ENCODE results near the gene CNTNAP5. TPM values are rescaled to one million over a fixed set of nuclear protein-coding genes. Genes with fewer than 3 reads are reported as not detected.

CNTNAP5 gene
- total RNA-seq, 1 donor from 2014 or later = 5.0 TPM

DNA sequence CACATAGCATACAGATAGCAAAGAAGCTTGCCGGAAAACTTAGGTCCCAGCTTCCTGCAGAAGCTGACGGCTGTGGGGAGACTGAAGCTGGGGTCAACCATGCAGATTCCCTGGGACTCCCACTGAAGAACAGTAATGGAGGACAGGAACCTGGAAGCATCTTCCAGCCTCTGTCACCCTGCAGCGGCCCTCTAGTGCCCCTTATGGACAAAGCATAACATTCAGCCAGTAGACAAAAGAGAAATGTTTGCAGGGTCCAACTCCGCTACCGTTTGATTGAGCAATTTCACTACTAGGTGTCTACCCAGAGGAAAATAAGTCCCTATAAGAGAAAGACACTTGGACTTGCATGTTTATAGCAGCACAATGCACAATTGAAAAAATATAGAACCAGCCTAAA, 460.6 kb downstream of the CNTNAP5 start:
- Mint-ChIP-seq H3K36me3 (no peaks in the 10 kb centered on the region), H3K9me3 (no peaks in the 10 kb centered on the region), H3K27me3 (no peaks in the 10 kb centered on the region), H3K27ac (no peak overlapping the region), H3K4me1 (ENCODE audit: unreplicated experiment) (peaks cover 9% of the 10 kb centered on the region), H3K4me3 (no peak overlapping the region)
- no peak for TF ChIP-seq CTCF (conservative IDR thresholded peaks at IDR 0.05)
- DNase-seq (ENCODE audit: extremely low spot score, unreplicated experiment) = no peak

GRCh38 chr2:124489686-124490085, 464.6 kb downstream of the CNTNAP5 start:
- no peaks in the 10 kb centered on the region for H3K4me1 Mint-ChIP-seq (ENCODE audit: unreplicated experiment)
- H3K27me3 Mint-ChIP-seq = no peaks in the 10 kb centered on the region
- H3K27ac Mint-ChIP-seq = no peak overlapping the region
- H3K9me3 Mint-ChIP-seq = no peaks in the 10 kb centered on the region
- H3K4me3 Mint-ChIP-seq = no peak overlapping the region
- no peak for TF ChIP-seq CTCF (conservative IDR thresholded peaks at IDR 0.05)
- H3K36me3 Mint-ChIP-seq = no peaks in the 10 kb centered on the region
- DNase-seq (ENCODE audit: extremely low spot score, unreplicated experiment) = no peak

DNA sequence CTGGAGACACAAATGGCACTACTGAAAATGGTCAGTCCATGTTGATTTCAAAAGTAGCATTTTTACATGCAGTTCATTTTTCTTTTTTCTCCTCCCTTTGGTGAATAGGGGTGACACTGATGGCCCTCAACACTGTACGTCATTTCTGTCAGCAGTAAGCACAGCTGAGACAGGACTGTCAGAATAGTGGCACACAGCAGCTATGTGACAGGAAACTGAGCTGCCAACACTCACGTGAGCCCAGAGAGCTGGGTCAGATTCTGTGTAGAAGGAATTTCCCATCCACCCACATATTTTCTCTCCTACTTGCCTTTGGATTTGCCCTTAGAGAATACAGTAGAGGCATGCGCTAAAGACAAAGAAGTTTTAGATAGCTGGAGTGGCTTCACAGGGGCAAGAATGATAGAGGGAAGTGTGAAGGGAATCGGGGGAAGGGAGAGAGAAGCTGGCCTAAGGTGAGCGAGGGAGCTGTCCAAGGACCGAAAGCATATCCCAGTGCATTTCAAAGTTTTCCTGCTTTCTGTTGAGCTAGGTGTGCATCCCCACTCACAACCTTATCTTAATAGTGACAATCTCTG, 476.6 kb downstream of the CNTNAP5 start:
- no peaks in the 10 kb centered on the region for H3K9me3 Mint-ChIP-seq
- no peaks in the 10 kb centered on the region for H3K4me1 Mint-ChIP-seq (ENCODE audit: unreplicated experiment)
- no peaks in the 10 kb centered on the region for H3K36me3 Mint-ChIP-seq
- no peaks in the 10 kb centered on the region for H3K27me3 Mint-ChIP-seq
- no peak for TF ChIP-seq CTCF (conservative IDR thresholded peaks at IDR 0.05)
- DNase-seq (ENCODE audit: extremely low spot score, unreplicated experiment) = no peak
- H3K4me3 Mint-ChIP-seq = no peak overlapping the region
- H3K27ac Mint-ChIP-seq = no peak overlapping the region

DNA sequence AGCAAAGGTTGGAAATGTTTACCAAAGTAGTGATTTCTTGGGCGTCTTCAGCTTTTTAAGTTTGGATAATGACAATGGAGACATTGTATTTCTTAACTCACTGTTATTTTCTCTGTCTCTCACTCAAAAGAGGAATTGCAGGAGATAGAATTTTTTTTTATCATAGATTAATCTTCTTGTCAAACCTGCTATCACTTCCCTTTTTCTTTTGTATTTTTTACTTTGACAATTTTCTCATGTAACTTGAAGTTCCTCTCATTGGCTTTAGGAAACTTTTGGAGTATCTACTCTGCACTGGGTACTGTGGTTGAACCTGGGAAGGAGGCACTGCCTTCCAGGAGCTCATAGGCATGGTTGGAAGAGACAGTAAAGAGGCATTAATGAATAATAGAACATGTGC, 489.1 kb downstream of the CNTNAP5 start:
- H3K4me3 Mint-ChIP-seq = no peak overlapping the region
- DNase-seq (ENCODE audit: extremely low spot score, unreplicated experiment) = no peak
- H3K4me1 Mint-ChIP-seq (ENCODE audit: unreplicated experiment) = no peaks in the 10 kb centered on the region
- no peak overlapping the region for H3K27ac Mint-ChIP-seq
- H3K36me3 Mint-ChIP-seq = no peaks in the 10 kb centered on the region
- peaks cover 3% of the 10 kb centered on the region for H3K27me3 Mint-ChIP-seq
- no peak for TF ChIP-seq CTCF (conservative IDR thresholded peaks at IDR 0.05)
- peaks cover 4% of the 10 kb centered on the region for H3K9me3 Mint-ChIP-seq

GRCh38 chr2:124520953-124521352, 495.9 kb downstream of the CNTNAP5 start:
- no peak overlapping the region for H3K27ac Mint-ChIP-seq
- DNase-seq (ENCODE audit: extremely low spot score, unreplicated experiment) = no peak
- H3K27me3 Mint-ChIP-seq = no peaks in the 10 kb centered on the region
- H3K4me1 Mint-ChIP-seq (ENCODE audit: unreplicated experiment) = no peaks in the 10 kb centered on the region
- no peak overlapping the region for H3K4me3 Mint-ChIP-seq
- no peak for TF ChIP-seq CTCF (conservative IDR thresholded peaks at IDR 0.05)
- no peaks in the 10 kb centered on the region for H3K36me3 Mint-ChIP-seq
- H3K9me3 Mint-ChIP-seq = peaks cover 4% of the 10 kb centered on the region

- H3K4me3 Mint-ChIP-seq = no peak overlapping the region
- H3K9me3 Mint-ChIP-seq = no peaks in the 10 kb centered on the region
- no peaks in the 10 kb centered on the region for H3K4me1 Mint-ChIP-seq (ENCODE audit: unreplicated experiment)
- H3K27ac Mint-ChIP-seq = no peak overlapping the region
- no peak for TF ChIP-seq CTCF (conservative IDR thresholded peaks at IDR 0.05)
- no peaks in the 10 kb centered on the region for H3K36me3 Mint-ChIP-seq
- peaks cover 7% of the 10 kb centered on the region for H3K27me3 Mint-ChIP-seq
- no peak for DNase-seq (ENCODE audit: extremely low spot score, unreplicated experiment)
Measured at GRCh38 chr2:124523096-124523495, 498.0 kb downstream of the CNTNAP5 start.

Measured in type B pancreatic cell (in vitro differentiated cells).